HG03159 (cell line): ENCODE results near the gene MAPK10.
"Not testable (repeated sequence)": the region's sequence is repeated elsewhere in the genome, so short reads cannot be mapped to it uniquely, and the experiment has no call there.

Experiments
- ATAC-seq: cut with Tn5 transposase; IDR thresholded peaks from one replicate; pipeline ENCODE4 v1.9.1; 2021; ENCODE audit warnings: mild to moderate bottlenecking, moderate library complexity; ENCODE audit not compliant: unreplicated experiment

MAPK10 gene

DNA sequence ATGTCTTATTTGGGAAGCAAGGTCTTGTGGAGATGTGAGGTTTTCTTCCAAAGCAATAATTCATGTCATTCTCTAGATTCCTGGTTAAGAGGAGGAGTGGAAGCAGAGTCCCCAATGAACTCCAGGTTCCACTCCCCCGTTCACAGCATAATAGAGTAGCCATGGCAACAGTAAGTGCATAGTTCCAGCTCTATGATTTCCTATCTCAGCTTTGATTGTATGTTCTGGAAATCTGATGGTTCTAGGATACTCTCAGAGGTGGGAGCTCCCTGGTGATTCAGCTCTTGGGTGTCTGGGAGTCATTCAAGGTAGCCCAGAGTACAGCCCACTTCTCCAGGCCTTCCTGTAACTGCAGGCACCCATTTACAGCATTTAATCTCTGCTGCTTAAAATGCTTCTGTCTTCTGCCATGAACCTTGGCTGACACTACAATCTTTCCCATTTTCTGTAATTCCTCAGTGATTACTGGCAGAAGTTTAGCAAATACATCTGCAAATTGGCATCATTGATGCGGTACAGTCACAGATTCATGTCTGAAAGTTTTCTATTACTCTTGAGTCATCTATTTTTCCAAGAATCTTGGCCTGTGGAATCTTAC is 242.0 kb downstream of the MAPK10 start:
- ATAC-seq = no peak

DNA sequence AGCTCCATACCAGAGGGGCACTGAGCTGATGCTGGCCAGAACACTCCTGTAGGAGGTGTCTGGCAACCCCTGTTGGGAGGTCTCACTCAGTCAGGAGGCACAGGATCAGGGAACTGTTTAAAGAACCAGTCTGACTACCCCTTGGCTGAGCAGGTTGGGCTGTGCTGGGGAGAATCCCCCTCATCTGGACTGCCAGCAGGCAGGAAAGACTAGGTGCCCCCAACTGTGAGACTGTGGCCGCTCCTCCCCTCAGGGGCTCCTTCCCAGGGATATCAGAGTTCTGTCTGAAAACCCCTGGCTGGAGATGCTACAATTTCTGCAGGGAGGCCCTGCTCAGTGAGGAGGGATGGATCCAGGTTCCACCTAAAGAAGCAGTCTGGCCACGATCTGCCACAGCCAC is 245.3 kb downstream of the MAPK10 start:
- ATAC-seq = no peak

DNA sequence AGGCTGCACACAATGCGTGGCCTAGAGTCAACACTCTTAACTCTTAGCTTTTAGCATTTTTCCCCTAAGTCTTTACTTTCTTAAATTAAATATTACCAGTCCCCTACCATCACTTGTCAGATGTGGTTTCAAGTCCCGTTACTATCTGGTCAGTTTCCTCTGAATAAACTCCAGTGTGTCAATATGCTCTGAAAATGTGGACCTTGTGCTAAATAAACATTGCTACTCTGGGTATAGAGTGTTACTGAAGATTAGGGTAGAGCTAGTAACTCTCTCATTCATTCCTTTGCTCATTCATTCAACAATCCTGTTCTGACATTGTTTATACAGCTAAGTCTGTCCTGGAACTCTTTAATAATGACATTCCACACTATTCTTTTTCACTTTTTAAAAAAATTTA is 251.0 kb downstream of the MAPK10 start:
- no peak for ATAC-seq

DNA sequence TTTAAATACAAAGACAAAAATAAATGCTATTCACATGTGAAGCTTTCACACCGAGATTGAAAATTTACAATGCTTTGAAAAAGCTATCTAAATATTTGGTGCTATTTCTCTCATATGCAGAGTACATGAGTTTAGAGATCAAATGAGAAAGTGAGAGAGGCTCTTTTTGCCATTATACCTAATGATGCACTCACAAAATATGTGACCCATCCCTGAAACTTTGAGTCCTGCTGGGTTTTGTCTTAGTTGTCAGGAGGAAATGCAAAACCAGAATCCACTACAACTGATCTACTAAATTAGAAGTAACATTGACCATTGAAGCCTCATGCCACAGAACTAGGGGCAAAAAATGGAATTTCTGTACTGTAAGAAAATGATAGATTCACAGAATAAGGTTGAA is 251.7 kb downstream of the MAPK10 start:
- ATAC-seq = no peak

DNA sequence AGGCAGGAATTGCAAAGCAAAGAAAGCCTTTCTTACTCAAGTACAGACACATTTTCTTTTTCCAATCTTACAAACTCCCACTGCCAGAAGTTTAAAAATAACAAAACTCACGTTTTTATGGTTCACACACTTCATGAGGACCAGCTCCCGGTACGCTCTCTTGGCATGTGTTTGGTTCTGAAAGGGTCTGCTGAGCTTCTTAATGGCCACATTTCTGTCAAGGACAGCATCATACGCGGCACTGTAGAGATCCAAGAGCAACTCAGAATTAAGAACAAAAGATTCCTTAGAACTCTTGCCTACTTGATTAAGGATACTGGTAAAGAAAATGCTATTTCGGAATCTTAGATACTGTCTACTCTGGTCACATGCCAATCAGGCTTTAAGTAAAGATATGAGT is 252.7 kb downstream of the MAPK10 start:
- no peak for ATAC-seq

DNA sequence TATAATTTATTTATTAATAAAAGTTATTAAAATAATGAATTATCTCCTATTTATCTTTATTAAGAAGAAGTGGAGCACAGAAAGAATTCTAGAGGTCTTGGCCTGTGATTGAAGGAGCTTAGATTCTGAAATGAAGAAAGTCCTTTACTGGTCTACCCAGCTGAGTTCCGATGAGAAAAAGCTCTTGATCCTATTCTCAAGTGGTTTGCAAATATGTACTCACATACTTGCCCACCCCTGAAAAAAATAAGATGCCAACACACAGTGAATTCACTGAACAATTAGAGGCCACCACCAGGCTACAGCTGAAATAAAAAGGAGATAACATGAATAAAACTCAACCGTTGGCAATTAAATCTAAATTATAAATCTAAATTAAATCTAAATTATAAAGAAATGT is 253.4 kb downstream of the MAPK10 start:
- ATAC-seq = no peak

DNA sequence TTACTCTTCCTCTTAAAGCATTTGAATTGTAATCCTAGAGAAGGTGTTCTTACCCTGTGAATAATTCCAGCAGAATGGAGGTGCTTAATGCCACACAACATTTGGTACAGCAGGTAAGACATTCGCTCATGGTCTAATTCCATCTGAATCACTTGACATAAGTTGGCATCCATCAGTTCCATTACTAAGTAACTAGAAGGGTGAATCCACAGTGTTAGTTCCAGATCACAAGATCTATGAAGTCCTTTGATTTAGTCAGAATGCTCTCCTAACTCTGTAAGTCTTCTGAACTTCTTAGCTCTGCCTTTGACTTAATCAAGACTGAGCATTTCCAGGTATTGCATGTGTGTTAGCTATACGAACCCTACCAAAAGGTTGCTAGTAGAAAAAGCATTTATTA is 258.0 kb downstream of the MAPK10 start:
- no peak for ATAC-seq

DNA sequence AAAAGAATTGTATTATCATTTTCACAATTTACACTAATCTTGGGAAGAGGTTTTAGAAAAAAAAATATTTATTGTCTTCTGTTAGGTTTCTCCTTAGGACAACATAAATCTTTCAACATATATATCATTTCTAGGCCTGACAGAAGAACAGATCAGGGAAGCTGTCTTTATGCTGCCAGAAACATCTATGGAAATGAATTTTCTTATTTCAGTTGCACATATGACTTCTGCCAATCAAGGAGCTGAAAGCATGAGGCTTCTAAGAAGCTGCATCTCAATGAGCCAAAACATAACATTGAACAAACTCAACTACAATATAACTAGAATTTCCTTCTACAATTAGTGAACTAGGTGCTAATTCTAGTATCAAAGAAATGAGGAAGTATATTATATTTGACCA is 258.4 kb downstream of the MAPK10 start:
- ATAC-seq = no peak

DNA sequence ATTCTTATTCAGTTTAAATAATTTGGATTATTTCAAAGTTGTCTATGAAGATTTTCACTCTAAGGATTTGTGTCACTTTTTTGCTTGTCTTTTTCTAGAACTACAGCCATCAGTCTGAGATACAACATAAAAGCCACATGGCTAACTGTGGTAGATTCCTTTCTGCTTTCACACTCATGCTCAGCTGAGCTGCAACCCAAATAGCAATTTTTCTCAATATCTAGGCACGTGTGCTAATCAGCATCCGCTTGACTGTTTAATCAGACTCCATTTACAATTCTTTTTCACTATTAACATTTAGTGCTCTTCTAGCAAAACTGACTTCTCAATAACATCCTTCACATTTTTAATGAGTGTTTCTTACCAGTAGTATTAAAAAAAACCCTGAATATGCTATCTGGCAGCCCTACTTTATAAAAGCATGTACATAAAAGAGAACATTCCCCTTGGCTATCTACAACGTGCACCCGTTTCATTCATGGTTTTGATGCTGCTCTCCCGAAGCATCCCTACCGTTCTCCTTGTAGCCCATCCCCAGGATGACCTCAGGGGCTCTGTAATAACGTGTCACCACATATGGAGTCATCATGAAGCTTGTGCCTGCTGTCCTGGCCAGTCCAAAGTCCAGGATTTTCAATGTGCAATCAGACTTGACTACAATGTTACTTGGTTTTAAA is 259.2 kb downstream of the MAPK10 start:
- ATAC-seq = no peak

DNA sequence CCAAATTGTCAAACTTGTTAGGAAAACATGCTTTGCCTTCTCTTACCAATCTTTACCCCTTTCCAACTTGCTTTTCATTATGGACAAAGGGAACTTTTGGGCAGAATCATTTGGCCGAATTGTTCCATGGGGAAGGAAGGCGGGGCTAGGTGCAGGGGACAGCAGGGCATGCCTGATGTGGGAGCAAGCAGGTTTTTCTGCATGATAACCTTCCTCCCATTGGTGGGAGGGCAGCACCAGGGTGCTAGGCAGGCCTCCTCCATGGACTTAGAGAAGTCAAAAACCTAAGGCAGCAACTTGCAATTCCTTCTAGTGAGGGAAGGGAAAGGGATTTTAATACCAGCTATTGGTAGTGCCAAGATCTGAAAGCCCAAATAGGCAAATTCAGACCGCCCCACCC is 260.5 kb downstream of the MAPK10 start:
- ATAC-seq = no peak

DNA sequence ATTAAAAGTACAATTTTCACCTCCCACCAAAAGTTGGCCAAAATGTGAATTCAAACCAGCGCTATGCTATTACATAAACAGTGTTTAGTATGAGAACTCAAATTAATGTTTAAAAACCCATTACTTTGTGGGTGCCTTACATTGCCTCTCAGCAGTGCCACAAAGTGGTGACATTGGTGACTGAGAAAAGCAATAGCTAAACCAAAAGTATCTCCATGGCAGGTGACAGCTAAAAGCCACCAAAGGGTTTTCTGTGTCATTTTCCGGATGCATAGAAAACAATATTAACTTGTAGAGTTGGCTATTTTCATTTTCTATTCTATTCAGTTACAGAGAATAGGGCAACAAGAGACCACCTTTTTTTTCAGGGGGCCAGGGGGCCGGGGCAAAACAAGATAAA is 261.2 kb downstream of the MAPK10 start:
- no peak for ATAC-seq

DNA sequence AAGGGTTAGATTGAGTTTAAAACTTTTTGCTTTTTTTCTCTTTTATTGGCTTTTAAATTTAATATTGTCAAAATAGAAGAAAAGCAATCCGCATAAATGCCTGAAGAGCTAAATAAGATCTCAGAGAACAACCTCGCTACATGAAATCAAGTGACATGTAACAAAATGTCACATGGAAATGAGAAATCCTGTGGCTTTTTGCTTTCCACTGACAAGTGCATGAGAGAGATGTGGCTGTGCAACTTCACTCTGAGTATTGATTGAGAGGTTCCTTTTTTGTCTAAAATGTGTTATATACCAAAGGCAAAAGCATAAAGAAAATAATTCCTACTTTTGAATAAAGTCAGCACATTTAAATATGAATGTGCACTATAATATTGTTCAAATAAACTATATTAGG is 263.5 kb downstream of the MAPK10 start:
- no peak for ATAC-seq

DNA sequence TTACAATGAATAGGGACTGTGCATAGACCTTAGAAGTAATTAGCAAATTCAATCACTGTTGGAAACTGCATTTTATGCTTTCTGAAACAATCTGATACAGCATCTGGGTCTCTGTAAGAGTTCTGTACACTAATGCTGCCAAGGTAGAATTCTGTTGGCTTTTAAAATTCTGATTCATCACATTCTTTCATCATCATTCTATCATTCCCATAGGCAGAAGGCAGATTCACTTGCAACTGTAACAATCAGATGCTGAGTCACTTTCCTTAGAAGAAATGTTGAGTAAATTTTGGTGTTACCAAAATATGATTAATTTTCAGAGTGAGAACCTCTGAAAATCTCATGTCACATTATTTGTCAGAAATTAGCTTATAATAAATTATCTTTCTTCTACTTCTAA is 267.2 kb downstream of the MAPK10 start:
- no peak for ATAC-seq

DNA sequence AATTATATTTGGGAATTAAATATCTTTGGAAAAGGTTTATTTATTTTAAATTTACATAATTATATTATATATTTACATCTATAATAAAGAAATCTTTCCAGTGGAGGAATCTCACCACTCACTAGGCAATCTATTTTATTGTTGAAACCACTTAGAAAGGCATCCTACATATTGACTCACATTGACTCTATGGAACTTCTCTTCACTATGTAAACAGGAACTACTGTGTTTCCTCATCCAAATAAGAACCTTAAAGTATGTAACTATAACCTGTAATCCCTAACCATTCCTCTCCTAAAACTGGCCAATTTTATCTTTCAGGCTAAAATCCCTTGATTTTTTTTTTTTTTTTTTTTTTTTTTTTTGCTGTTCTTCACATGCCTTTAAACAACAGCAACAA is 268.7 kb downstream of the MAPK10 start:
- no peak for ATAC-seq

DNA sequence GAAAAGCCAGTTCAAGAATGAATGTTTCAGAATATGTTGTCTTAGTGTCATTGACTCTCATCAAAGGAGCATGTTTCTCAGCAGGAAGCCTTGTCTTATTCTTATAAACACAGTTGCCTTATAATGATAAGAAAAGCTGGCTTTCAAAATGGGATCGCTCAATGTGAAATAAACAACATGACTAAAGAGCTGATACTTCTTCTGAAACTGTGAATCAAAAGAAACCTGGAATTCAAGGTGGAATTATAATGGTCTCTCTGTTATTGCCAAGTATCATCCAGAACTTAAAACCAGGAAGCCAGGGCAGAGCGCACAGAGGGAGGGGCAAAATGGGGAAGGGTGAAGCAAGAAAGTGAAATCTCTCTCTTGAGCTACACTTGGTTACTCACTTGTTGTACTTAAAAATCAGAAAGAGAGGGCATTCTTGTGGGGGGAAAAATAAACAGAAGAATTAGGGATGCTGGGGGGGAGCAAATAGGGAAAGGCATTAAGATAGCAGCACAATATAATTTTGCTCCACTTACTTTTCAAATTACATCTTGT is 270.0 kb downstream of the MAPK10 start:
- ATAC-seq = no peak

DNA sequence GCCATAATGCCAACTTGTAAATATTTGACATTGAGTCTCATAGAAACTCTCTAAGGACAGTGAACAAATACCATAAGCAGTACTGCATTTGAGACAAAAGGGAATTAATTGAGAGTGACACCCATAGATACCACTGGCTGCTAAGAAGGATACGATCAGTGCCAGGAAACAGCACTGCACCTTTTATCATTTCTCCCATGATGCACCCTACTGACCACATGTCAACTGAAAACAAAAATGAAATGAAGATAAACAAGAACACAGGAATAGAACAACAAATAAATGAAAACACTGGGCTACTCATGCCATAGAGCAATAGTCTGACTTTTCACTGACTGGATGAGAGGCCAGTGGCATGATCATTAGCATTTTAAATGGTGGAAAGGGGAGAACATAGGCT is 270.8 kb downstream of the MAPK10 start:
- ATAC-seq = no peak

DNA sequence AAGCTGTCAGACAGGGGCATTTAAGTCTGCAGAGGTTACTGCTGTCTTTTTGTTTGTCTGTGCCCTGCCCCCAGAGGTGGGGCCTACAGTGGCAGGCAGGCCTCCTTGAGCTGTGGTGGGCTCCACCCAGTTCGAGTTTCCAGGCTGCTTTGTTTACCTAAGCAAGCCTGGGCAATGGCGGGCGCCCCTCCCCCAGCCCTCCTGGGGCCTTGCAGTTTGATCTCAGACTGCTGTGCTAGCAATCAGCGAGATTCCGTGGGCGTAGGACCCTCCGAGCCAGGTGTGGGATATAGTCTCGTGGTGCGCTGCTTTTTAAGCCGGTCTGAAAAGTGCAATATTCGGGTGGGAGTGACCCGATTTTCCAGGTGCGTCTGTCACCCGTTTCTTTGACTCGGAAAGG is 284.1 kb downstream of the MAPK10 start:
- not testable (repeated sequence) for ATAC-seq

DNA sequence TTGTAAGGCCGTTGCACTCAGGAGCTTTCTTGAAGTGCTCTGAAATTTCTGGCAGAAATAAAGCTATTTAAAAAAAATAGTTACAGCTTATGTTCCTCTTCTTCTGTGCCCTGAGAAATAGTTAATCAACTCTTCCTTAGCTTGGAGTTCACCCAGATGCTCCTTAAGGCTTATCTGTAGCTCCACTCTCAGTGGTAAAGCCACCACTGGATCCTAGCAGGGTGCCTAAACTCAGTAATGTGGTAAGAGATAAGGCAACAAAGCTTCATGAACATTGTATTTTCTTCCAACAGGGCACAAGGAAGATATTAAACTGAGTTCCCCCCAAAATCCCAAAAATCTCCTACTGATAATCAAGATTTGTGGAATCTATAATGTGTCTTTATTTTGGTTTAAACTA is 299.5 kb downstream of the MAPK10 start:
- no peak for ATAC-seq

DNA sequence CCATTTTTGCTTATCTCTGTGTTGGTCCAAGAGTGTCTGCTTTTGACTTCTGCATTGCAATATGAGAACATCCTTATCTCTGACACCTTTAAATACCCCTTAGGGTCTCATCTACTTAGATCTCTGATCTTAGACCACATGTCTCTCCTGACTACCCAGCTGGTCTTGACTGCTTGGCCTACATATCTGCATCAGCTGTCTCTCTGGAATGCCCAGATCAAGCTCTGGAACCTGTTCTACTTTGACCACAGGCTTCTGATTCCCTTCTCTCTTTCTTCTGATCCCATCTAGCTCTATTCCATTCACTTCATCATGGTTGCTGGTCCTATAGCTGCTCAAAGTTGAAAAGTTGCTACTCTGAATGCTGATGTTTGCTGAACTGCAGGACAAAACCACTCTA is 301.2 kb downstream of the MAPK10 start:
- ATAC-seq = no peak

DNA sequence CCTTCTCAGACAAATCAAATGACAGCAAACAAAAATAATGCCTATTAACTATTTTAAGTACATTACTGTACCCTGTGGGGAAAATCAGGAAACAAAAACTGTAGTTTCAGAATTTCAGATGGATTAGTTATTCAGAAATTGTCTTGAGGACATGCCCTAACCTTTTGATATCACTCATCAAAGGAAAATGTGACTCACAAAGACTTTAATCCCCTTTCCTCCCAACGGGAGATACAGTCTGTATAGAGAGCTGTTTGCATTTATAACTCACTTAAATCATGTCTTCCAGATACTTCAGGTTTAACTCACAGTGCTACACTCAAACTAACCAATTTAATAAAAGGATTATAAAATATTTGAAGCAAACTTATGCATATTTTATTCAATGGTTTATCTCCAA is 304.0 kb downstream of the MAPK10 start:
- ATAC-seq = no peak

DNA sequence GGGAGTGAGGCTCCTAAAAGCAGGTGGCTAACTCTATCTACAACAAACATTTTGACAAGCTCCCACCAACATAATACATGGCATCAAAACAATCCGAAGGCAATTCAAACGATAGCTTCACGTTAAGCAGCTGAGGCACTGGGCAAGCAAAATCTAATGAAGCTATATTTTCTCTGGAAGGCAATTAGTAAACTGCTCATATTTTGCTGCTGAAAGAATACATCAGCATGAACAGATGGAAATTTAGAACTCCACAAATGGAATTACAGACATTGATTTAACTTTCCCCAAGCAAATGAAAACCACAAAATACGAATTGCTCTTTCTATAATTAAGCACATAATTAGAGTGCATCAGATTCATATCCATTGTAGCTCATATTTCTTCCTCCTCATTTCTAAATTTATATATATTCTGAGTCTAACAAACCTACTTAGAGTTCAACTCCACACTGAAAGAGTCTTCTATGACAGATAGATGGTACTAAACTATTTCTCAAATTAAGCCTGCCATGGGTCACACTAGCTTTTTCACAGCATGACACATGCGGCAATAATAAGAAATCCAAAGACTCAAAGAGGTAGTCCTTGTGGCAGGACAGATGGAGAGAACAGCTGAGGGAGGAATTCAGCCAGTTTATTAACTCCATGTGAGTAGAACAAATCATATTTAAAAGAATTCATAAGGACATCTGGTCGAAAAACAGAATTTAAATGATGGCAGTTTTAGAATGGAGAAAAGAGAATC is 305.4 kb downstream of the MAPK10 start:
- ATAC-seq = no peak

DNA sequence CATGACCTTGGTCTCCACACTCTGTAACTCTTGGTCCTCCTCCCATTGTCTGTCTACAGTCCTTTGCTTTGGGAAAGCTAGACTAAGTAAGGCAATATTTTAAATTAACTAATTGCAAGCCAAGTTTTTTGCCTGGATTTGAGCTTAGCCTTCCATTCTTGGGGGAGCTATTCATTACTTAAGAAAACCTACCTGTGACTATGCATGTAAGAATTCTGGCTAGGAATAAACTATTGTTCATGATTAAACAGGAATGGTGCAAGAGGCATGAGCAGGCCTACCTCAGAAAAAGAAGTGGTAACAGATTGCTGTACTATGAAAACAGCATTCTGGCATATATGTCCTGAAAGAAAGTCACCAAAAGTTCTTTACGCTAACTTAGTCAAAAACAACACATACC is 309.4 kb downstream of the MAPK10 start:
- ATAC-seq = no peak
